Measurements from ENCODE around the gene FAF1.

FAF1 gene

GRCh38 chr1:50851034-50851433 is 109.0 kb downstream of the FAF1 start:
- no peak for DNase-seq (ENCODE audit: low read depth)
- H3K4me3 ChIP-seq (ENCODE audit: low read depth, low read length): no peak overlapping the region
- no peak for TF ChIP-seq CTCF (IDR thresholded peaks at IDR 0.05; ENCODE audit: insufficient read depth, low read depth, low read length, missing control alignments)

DNA sequence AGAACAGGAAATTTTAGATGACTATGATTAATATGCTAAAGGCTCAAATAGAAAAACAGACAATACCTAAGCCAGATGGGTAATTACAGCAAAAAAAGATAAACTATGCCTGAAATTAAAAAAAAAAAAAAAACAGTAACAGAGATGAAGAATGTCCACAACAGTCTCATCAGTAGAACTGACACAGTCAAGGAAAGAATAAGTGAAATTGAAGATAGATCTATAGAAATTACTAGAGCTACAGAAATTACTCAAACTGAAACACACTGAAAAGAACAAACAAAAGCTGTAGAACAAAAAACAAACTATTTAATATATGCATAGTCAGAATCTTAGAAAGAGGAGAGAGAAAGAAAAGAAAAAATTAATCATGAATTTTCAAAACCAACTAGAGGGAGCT is 112.8 kb downstream of the FAF1 start:
- no peak overlapping the region for H3K4me3 ChIP-seq (ENCODE audit: low read depth, low read length)
- DNase-seq (ENCODE audit: low read depth): no peak
- no peak for TF ChIP-seq CTCF (IDR thresholded peaks at IDR 0.05; ENCODE audit: insufficient read depth, low read depth, low read length, missing control alignments)

DNA sequence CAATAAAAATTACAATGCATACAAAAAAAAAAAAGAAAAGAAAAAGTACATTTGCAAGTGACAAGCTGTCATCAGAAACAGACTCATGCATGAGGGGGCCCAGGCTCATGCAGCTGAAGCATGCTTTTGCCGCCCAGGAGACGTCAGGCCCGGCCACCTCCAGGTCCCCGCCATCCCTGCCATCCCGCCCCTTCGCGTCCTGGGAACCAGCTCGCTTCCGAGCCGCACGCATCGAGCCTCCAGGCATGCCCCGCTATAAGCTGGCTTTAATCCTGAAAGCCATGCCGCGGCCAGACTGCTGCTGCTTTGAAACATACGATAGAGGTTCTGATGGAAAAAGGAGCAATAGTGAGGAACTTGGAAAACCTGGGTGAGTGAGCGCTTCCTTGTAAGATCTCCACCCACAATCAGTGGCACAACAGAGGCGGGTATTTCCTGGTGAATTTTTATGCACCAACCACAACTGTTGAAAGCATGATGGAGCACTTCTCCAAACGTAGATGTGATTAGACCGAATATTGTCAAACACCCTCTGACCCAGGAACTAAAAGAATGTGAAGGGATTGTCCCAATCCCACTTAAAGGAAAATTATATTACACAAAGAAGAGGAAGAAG is 113.7 kb downstream of the FAF1 start:
- no peak for TF ChIP-seq CTCF (IDR thresholded peaks at IDR 0.05; ENCODE audit: insufficient read depth, low read depth, low read length, missing control alignments)
- H3K4me3 ChIP-seq (ENCODE audit: low read depth, low read length): no peak overlapping the region
- DNase-seq (ENCODE audit: low read depth): no peak

DNA sequence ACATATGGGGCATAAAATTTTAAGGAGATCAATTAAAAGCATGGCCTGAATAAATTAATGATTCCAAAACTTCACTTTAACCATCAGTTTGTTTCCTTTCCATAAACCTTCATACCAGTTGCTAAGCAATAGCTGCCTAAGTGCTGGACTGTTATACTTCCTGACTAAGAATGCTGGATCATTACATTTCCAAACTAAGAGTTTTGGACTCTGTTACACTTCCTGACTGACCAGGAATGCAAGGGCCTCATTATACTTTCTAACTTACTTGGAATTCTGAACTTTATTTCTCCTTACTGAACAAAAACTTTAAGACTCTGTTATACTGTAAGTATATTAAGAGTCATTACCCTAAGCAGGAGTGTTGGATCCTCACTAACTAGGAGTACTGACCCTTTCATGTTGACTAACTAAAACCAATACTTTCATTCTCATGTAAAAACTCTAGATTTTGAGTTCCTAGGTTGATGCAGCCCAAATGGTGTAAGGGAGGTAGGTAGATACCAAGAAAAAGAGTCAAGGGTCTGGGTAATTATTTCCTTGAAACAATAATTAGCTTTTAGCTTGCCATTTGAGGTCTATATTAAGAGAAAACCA is 118.2 kb downstream of the FAF1 start:
- peak; percentile 3 for DNase-seq (ENCODE audit: low read depth)
- H3K4me3 ChIP-seq (ENCODE audit: low read depth, low read length): no peak overlapping the region
- TF ChIP-seq CTCF (IDR thresholded peaks at IDR 0.05; ENCODE audit: insufficient read depth, low read depth, low read length, missing control alignments): no peak

DNA sequence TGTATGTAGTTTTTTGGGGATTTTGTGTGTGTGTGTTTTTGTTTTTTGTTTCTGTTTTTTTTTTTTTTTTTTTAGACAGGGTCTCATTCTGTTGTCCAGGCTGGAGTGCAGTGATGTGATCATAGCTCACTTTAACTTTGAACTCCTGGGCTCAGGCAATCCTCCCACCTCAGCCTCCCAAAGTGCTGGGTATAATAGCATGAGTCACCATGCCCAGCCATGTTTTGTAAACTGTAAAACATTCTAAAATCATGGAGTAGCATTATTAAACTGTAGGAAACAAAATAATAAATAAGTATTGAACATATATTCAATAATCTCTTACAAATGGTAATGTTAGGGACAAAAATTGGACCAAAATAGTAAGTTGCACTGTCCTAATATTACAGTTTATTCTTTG is 124.0 kb downstream of the FAF1 start:
- H3K4me3 ChIP-seq (ENCODE audit: low read depth, low read length): no peak overlapping the region
- TF ChIP-seq CTCF (IDR thresholded peaks at IDR 0.05; ENCODE audit: insufficient read depth, low read depth, low read length, missing control alignments): no peak
- DNase-seq (ENCODE audit: low read depth): no peak

DNA sequence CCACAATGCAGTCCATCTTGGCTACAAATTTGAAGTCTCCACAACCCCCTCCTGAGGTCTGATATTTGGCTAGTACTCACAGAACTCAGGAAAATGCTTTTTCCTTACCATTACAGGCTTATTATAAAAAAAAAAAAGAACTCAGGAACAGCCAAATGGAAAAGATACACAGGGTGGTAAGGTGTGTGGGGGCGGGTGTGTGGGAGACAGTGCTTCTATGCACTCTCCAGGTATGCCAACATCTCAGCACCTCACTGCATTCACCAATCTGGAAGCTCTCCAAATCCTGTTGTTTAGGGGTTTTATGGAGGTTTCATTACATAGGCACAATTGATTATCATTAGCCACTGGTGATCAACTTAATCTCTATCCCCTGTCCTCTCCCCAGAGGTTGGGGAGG is 126.9 kb downstream of the FAF1 start:
- TF ChIP-seq CTCF (IDR thresholded peaks at IDR 0.05; ENCODE audit: insufficient read depth, low read depth, low read length, missing control alignments): no peak
- H3K4me3 ChIP-seq (ENCODE audit: low read depth, low read length): no peak overlapping the region
- DNase-seq (ENCODE audit: low read depth): no peak

DNA sequence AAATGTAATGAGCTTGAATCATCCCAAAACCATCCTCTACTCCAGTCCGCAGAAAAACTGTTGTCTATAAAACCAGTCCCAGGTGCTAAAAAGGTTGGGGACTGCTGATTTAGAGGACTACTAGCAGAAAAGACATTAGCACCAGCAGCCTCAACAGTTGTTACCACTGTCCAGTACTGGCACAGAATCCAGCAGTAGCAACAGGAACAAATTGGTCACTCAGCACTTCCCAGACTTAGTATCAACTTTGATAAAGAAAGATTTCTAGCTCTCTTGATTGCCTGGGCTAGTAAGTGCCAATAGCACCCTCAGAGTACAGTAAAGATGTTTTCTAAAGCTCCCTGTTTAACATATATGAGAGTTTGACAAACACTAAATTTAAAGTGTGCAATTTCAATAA is 127.9 kb downstream of the FAF1 start:
- TF ChIP-seq CTCF (IDR thresholded peaks at IDR 0.05; ENCODE audit: insufficient read depth, low read depth, low read length, missing control alignments): no peak

More for the DNA sequence above, 127.9 kb downstream of the FAF1 start:
- DNase-seq (ENCODE audit: low read depth): no peak
- H3K4me3 ChIP-seq (ENCODE audit: low read depth, low read length): no peak overlapping the region

Measured in GM12865 (cell line).